NT2/D1 (cell line): ENCODE results near the gene SLC47A2.

Experiments used
- SUZ12 ChIP-seq: IDR thresholded peaks from 2 replicates; pipeline ENCODE4 v1.6.1; 2011; ENCODE audit not compliant: insufficient read length, insufficient read depth; ENCODE audit errors: extremely low read depth
- YY1 ChIP-seq: IDR thresholded peaks from 2 replicates; pipeline ENCODE4 v1.6.1; 2011; ENCODE audit not compliant: insufficient read length, insufficient read depth
- ZNF274 ChIP-seq: IDR thresholded peaks from 2 replicates; pipeline ENCODE4 v1.6.1; 2011; ENCODE audit warnings: mild to moderate bottlenecking, low read depth, low read length

GRCh38 chr17:19686400-19687090 is 29.8 kb downstream of the SLC47A2 start:
- no peak for TF ChIP-seq YY1
- no peak for TF ChIP-seq ZNF274
- TF ChIP-seq SUZ12: no peak
